ENCODE data around the gene ZNRF3.
"Not testable (repeated sequence)": the region's sequence is repeated elsewhere in the genome, so short reads cannot be mapped to it uniquely, and the experiment has no call there.

The ZNRF3 gene

DNA sequence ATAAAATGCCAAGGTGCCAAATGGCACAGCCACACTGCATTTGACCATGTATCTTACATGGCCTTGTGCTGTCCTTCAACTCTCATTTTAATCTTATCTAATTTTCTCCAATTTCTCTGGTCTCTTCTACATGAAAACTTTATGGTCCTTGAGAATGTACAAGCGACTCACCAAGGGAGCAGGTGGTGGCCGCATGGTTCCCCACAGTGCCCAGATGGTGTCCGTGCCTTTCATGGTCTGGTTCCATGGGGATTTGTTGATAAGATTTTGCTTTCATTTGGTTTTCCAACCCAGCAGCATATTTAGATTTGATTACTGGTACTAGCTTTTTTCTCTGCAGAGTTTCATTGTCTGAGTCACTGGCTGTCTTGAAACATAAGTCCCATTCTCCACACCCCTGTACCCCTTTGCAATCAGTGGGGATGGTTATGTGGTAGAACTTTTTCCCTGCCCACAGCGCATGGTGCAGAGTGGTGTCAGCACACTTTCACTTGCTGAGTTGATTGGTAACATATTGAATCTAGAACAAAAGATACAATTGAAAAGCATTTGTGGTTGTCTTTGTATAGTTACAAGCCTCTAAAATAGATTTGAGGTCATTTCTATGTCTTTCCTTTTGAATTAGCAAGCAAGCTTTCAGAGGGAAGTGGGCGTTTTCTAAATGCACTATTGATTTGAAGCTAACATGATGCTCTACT is 24.1 kb downstream of the ZNRF3 start:
- peak; percentile 50 to 67 for DNase-seq (ENCODE audit: low read depth in 2 of 2)

- DNase-seq (ENCODE audit: low read depth in 2 of 2) = not testable (repeated sequence)
These were observed 25.4 kb downstream of the ZNRF3 start for GRCh38 chr22:28908810-28909209.

GRCh38 chr22:28909375-28909774 is 26.0 kb downstream of the ZNRF3 start:
- DNase-seq (ENCODE audit: low read depth in 2 of 2) = peak; percentile 64 to 72

GRCh38 chr22:28910569-28911303 is 27.4 kb downstream of the ZNRF3 start:
- DNase-seq (ENCODE audit: low read depth in 2 of 2) = no peak

DNA sequence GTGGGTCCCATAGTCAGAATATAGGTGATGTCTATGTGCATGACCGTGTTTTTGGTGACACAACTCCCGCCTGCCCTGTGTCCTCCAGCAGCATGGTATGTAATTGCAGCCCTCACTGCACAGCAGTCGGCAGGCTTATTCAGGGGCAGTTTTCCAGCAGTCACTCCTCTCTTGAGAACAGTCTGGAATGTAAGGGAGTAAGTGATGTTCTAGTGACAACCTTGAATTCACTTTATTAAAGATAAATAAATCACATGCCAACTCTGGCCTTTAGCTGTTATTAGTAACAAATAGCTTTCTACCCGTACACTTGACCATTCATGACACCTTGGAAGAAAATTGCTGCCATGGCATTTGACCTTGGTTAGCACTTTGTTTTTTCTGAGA is 27.9 kb downstream of the ZNRF3 start:
- DNase-seq (ENCODE audit: low read depth in 2 of 2) = no peak

GRCh38 chr22:28911777-28912669 is 28.7 kb downstream of the ZNRF3 start:
- no peak for DNase-seq (ENCODE audit: low read depth in 2 of 2)

GRCh38 chr22:28914201-28914600 is 30.8 kb downstream of the ZNRF3 start:
- DNase-seq (ENCODE audit: low read depth in 2 of 2) = no peak

GRCh38 chr22:28915969-28916368 is 32.6 kb downstream of the ZNRF3 start:
- no peak for DNase-seq (ENCODE audit: low read depth in 2 of 2)

GRCh38 chr22:28917747-28918549 is 34.6 kb downstream of the ZNRF3 start:
- no peak for DNase-seq (ENCODE audit: low read depth in 2 of 2)

GRCh38 chr22:28918550-28919271 is 35.3 kb downstream of the ZNRF3 start:
- no peak for DNase-seq (ENCODE audit: low read depth in 2 of 2)

GRCh38 chr22:28920757-28921584 is 37.6 kb downstream of the ZNRF3 start:
- no peak for DNase-seq (ENCODE audit: low read depth in 2 of 2)

DNA sequence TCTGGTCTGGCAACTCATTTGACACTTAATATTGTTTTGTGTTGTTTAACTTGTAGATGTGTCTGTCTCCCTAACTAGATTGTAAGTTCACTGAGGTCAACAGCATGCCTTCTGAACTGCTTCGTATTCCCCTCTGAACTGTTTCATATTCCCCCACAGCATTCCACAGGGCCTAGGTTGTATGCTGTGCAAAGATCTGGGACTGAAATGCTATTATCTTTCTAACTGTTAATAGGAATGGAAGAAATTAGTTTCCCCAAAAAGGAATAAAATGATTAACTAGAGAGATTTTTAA is 38.2 kb downstream of the ZNRF3 start:
- no peak for DNase-seq (ENCODE audit: low read depth in 2 of 2)

GRCh38 chr22:28922540-28923244 is 39.3 kb downstream of the ZNRF3 start:
- no peak for DNase-seq (ENCODE audit: low read depth in 2 of 2)

DNA sequence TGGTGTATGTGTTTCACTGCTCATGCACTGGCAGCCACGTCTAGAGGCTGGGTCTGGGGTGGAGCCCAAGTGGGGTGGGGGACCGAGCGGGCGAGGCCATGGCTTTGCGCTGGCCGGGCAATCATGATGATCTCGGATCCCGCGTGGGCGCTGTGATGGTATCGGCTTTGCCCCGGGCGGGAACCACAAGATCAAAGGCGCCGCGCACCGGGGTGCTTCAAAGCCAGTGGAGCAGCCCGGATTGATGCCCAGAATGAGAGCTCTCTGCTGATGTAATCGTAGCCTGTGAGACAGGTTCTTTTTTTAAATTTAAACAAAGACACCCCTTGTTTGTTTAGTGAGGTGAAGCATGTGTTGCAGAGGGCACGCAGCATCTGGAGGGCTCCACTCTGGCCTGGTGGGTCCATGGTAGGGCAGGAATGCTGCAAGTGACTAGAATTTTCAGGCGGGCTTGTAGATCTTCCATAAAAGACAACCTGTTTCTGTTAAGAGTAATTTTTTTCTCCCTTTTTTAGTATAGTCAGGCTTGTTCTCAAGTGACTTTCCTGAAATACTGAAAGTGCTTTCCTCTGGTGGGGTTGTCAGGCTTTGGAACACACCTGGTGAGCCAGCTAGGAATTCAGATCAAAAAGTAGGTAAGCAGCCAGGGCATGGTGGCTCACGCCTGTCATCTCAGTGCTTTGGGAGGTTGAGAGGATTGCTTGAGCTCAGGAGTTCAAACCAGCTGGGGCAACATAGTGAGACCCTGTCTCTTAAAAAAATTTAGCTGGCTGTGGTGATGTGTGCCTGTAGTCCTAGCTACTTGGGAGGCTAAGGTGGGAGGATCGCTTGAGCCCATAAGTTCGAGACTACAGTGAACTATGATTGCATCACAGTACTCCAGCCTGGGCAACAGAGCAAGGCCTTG is 40.7 kb downstream of the ZNRF3 start:
- DNase-seq (ENCODE audit: low read depth in 2 of 2) = no peak

GRCh38 chr22:28925916-28926315 is 42.5 kb downstream of the ZNRF3 start:
- DNase-seq (ENCODE audit: low read depth in 2 of 2) = no peak

DNA sequence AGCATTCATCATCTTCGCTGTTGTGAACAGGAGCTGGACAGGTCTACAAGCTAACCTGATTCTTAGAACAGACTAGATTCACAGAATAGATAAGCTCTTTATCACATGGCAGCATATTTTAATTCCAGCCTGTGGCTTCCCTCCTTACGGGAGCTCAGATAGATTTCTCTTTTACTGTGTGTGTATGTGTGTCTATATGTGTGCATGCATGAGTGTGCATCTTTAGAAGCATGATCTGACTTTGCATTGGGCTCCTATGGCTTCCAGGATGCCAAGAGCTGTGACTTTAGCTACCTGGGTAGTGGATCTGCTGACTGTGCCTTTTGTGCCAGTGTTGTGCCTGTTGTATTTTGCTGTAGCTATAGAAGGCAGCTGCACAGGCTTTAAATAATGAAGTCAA is 44.3 kb downstream of the ZNRF3 start:
- DNase-seq (ENCODE audit: low read depth in 2 of 2) = no peak

GRCh38 chr22:28929197-28929596 is 45.8 kb downstream of the ZNRF3 start:
- DNase-seq (ENCODE audit: low read depth in 2 of 2) = no peak

- no peak for DNase-seq (ENCODE audit: low read depth in 2 of 2)
These were observed 47.1 kb downstream of the ZNRF3 start for GRCh38 chr22:28930357-28931007.
